Stimulated activated CD4-positive, alpha-beta T cell treated with anti-CD3 and anti-CD28 coated beads, Interleukin-15, amount 100 ng/mL, for 48 hours (primary cell): ENCODE results near the gene BEST2.

Experiments used
- DNase-seq, 2 donors: peaks; one replicate each; pipeline ENCODE4 v3.0.0-alpha.2; 2020; ENCODE audit warnings: low read depth in 2 of 2

BEST2 gene

GRCh38 chr19:12730064-12730463 lies 21.5 kb upstream of the BEST2 start:
- no peak for DNase-seq

GRCh38 chr19:12731337-12731736 lies 20.3 kb upstream of the BEST2 start:
- DNase-seq, result no peak

- peak; percentile 55 to 61 for DNase-seq
Measured at GRCh38 chr19:12733369-12734214, 18.0 kb upstream of the BEST2 start.

GRCh38 chr19:12736995-12737834 lies 14.4 kb upstream of the BEST2 start, which contains the start of gene GET3:
Gene GET3 (plus strand): TSS chr19:12737497. CDS start chr19:12737506, 9 bp downstream.
- DNase-seq, result peak; percentile 69 to 74

- no peak for DNase-seq
Measured at GRCh38 chr19:12737835-12738351, 13.7 kb upstream of the BEST2 start.

- no peak for DNase-seq
Measured at GRCh38 chr19:12745166-12745897, 6.3 kb upstream of the BEST2 start.

- DNase-seq, result no peak
Measured at GRCh38 chr19:12748489-12748888, 3.1 kb upstream of the BEST2 start.

GRCh38 chr19:12749938-12750521 lies 1.6 kb upstream of the BEST2 start:
- no peak for DNase-seq

GRCh38 chr19:12750851-12751250 lies 740 bp upstream of the BEST2 start:
- DNase-seq, result no peak

- no peak for DNase-seq
Measured at GRCh38 chr19:12752056-12752781, 628 bp downstream of the BEST2 start.

- no peak for DNase-seq
Measured at GRCh38 chr19:12754465-12755196, 3.0 kb downstream of the BEST2 start.

GRCh38 chr19:12756150-12756883 lies 4.7 kb downstream of the BEST2 start:
- no peak for DNase-seq

GRCh38 chr19:12757544-12758274 lies 6.1 kb downstream of the BEST2 start:
- DNase-seq, result peak in 1 of 2 donors; percentile 55

- DNase-seq, result no peak
Measured at GRCh38 chr19:12759686-12760085, 8.1 kb downstream of the BEST2 start.

GRCh38 chr19:12763100-12763499 lies 11.5 kb downstream of the BEST2 start:
- DNase-seq, result no peak

GRCh38 chr19:12764698-12765097 lies 13.1 kb downstream of the BEST2 start:
- DNase-seq, result no peak

GRCh38 chr19:12766051-12766521 lies 14.5 kb downstream of the BEST2 start:
- peak in 1 of 2 donors; percentile 82 for DNase-seq

- no peak for DNase-seq
Measured at GRCh38 chr19:12767150-12767549, 15.6 kb downstream of the BEST2 start.
